ENCODE data around the gene VPS8.
"Not testable (repeated sequence)": the region's sequence is repeated elsewhere in the genome, so short reads cannot be mapped to it uniquely, and the experiment has no call there.

The VPS8 gene

DNA sequence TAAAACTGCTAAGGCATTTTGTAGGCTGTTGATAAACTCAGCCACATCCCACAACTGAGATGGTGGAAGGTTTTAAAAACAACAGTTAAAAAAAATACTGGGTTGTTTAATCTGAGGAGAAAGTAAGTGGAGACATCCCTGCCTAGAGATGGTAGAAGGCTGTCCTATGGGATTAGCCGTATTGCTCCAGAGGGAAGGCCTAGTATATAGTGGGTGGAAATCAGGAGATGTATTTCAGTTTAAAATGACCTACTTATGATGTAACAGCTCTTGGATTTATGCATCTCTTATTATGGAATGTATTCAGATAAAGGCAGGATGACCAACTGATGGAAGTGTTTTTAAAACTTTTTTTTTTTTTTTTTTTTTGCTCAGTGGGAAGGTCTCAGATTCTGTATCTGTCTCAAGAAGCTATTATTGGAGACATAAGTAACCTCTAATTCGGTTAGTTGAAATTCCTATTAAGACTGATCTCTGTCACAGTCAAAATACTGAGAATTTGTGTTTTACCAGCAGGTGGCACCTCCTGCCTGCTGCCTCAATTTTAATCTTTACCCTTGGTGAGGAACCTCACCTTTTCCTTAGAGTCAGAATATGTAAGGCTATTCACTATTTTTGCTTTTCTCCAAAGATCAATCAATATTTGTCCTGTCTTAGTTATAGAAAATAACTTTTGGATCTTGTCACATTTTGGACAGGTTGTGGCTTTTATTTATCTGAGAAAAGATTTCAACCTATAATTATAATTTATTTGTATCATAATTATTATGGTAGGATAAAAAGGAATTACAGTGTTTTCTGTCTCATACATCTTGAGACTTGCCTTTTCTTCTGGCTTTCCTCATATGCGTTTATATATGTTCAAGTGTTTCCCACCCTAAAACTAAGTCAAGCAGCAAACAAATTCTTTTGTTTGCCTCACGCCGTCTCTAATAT lies 63.0 kb downstream of the VPS8 start:
- no peak for DNase-seq

- DNase-seq, result no peak
Observed at GRCh38 chr3:184880276-184881019, 68.5 kb downstream of the VPS8 start.

GRCh38 chr3:184884359-184885017 lies 72.5 kb downstream of the VPS8 start:
- no peak for DNase-seq

GRCh38 chr3:184885112-184885511 lies 73.1 kb downstream of the VPS8 start:
- DNase-seq, result no peak

DNA sequence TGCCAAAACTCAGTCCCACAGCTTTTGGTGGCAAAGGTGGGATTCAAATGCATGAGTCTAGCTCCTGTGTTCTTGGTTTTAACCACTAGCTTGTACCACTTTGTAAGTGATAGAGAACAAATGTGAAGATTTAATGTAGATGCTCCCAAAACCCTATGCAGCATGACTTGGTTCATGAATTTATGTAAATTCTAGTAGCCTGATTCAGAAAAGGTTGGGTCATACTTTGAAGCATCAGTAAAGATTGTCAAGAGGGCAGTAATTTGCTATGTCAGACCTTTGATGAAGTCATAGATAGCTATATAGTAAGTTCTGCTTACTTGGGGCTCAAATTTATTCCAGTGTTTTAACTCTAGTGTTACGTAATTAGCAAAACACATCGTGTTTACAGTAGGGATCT lies 75.6 kb downstream of the VPS8 start:
- no peak for DNase-seq

- DNase-seq, result no peak
Observed at GRCh38 chr3:184889312-184889904, 77.4 kb downstream of the VPS8 start.

- DNase-seq, result no peak
Observed at GRCh38 chr3:184894051-184894450, 82.1 kb downstream of the VPS8 start.

DNA sequence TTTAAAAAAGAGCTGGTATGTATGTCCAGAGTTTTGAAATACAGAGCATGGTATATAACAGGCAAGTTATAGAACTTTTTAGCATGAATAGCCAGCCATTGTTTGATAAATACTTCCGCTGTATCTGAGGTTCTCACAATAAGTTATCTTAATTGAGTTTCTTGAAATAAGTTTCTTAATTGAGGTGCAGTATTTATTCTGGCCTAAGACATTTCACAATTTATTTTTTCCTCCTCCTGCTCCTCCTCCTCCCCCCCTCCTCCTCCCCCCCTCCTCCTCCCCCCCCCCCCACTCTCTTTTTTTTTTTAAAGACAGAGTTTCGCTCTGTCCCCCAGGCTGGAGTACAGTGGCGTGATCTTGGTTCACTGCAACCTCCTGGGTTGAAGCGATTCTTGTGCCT lies 83.4 kb downstream of the VPS8 start:
- no peak for DNase-seq

- DNase-seq, result no peak
Observed at GRCh38 chr3:184896336-184896735, 84.4 kb downstream of the VPS8 start.

DNA sequence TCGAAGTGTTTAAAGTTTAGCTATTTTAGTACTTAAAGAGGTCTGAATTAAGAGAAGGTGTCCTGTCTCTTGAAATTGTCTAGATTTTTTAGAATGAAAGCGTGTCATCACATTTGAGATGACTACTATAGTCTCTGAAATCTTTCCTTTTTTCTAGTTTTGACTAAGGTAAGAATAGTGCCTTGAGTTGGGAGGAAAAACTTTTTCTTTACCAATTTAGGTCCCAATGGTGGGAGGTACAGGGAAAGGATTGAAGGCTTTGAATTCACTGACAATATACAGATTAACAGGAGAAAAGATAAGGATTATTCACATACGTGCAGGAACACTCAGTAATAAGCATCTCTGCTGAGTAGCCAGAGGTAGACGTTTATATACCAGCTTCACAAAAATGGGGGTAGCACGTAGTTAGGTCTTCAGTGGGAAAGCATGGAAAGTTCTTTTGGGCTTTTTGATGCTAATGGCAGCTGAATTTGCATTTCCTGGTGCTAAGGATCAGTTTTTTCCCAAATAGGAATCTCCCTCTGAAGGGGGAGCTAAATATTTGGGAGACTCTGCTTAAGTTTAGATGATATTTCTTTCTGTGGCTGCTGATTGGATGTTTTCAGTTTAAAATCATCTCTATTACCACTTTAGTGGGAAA lies 88.1 kb downstream of the VPS8 start:
- no peak for DNase-seq

DNA sequence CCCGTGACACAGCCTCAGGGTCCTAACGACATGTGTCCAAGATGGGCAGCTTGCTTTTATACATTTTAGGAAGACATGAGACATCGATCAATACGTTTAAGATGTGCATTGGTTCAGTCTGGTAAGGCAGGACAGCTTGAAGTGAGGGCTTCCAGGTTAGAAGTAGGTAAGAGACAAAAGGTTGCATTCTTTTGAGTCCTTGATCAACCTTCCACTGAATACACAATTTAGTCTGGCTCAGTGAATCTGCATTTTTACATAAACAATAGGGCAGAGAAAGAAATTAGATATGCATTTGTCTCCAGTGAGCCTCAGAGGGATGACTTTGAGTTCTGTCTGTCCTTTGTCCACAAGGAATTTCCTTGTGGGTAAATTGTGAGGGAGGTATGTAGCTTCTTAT lies 95.1 kb downstream of the VPS8 start:
- not testable (repeated sequence) for DNase-seq

DNA sequence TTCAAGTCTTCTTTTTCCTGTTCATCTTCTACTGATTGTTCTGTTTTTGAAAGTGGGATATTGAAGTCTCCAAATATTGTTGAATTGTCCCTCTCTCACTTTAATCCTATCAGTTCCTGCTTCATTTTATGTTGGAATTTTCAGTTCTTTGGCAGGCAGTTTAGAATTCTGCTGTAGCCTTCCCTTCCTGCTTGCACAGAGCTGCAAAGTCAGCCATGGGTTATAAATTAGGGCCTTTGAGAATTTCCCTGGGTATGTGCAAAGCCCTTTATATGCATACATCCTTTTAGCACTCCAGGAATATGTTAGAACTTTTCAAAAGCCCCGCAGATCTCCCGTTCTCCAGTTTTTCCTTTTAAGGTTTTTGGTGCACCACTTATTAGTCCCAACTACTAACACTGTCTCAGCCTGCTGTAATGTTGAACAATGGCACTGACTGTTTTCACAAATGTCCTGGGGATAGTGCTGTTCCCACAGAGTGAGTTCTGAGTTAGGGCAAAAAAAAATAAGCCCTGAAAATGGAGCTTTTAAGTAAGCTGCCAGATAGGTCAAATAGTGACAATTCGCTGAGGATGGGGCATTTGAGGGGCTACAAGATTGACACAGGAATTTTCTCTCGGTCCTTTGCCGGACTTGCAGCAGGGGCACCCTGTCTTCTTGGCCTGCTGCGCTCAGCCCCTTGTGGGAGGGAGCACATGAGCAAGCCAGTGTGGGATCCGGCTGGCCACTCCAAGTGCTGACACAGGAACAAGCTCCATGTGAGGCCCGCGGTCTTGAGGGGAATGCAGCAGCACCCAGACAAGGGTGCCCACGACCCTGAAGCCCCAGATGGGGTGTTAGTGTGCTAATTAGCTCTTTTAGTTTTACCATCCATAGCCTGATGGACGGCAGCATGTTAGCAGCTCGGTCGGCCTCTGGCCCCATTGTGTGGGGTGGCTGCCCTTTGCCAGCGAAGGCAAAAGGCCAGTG lies 96.0 kb downstream of the VPS8 start:
- DNase-seq, result no peak

DNA sequence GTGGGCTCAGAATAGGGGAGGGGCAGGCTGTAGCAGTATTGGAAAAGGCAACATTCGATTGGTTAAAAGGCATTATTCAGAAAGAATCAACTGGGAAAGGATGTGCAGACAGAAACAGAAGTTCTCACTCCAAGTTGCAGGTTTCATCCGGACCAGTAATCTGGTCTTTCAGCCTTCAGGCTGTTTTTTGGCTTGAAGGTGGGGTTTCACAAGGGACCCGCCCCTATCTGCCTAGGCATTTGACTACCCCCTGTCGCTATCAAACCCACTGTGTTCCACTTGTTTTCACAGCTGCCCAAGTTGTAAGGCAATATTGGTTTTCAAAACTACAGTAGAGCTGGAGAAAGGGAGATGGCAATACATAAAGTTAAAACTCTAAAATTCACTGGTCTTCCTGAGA lies 96.9 kb downstream of the VPS8 start:
- DNase-seq, result no peak

- no peak for DNase-seq
Observed at GRCh38 chr3:184910664-184911063, 98.7 kb downstream of the VPS8 start.

GRCh38 chr3:184911570-184911969 lies 99.6 kb downstream of the VPS8 start:
- no peak for DNase-seq

- no peak for DNase-seq
Observed at GRCh38 chr3:184912163-184912562, 100.2 kb downstream of the VPS8 start.

DNA sequence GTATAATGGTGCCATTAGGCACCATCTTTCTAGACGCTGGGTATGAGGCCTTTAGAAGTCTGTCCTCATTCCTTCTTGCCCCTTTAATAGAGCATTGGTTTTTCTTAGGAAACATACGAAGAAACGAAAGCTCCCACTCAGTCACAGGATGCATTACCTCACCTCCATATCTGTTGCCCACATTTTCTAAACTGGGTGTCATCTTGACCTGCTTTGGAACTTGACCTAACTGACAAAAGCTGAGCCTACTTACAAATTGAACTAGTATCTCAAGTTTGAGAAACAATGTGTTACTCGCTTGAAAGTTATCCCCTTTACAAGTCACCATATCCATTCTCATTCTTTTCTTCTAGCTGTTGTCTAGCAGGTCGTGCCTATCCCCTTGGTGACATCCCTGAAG lies 102.7 kb downstream of the VPS8 start:
- no peak for DNase-seq

DNA sequence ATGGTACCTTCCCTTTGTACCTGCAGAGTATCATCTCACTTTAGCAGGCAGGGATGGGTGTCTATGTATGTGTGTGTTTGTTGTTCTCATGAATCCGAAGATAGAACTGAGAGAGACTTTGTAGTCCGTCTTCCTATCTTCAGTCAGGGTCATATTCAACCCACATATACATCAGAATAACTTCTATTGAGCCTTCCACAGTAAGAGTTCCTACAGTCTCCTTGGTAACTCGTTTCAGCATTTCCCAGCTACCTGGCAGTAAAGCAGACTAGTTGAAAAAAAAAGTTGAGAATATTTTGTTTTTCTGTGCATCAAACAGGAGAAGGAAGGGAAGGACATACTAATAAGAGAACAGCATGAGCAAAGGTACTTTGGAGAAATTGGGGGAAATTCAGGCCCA lies 106.8 kb downstream of the VPS8 start:
- no peak for DNase-seq

- DNase-seq, result no peak
Observed at GRCh38 chr3:184919651-184920050, 107.7 kb downstream of the VPS8 start.

DNA sequence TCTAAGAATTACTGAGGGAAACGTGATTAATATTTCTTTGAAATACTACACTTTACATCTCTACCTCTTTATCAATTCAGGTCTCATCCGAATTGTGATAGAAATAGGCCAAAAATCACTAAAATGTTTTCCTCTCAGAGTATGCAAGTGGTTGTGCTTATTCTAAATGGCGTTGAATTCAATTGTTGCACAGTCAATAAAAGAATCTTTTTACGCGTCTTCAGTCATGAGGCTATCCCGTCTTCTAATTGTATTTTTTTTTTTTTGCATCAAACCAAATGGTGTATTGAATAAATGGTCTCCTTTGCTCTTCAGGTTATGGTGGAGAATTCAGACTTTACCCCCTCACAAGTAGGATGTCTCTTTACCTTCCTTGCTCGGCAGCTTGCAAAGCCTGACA lies 112.6 kb downstream of the VPS8 start:
- no peak for DNase-seq

DNA sequence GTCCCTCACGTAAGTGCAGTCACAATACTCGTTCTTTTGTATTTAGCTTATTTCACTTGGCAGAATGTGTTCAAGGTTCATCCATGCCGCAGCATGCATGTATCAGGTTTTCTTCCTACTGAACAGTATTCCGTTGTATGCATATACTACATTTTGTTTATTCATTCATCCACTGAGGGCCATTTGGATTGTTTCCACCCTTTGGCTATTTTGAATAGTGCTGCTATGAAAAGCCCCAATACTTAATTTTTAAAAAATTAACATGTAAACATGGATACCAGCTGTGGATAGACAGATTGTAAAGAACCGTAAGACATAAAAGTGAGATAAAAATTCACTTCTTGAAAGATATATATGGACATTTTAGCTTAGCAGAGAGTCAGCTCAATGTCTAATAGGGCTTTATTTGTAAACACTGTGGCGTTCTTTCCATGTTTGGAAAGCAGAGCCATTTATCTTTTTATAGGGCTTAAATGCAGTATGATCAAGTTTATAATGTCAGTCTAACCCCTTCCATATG lies 115.9 kb downstream of the VPS8 start:
- no peak for DNase-seq
